ENCODE results near the gene PROB1. TPM values are rescaled to one million over a fixed set of nuclear protein-coding genes. Genes with fewer than 3 reads are reported as not detected.
"Not testable (repeated sequence)": the region's sequence is repeated elsewhere in the genome, so short reads cannot be mapped to it uniquely, and the experiment has no call there.

PROB1 gene
- total and polyA plus RNA-seq, 2 of the 8 experiments (the other 6 are each of a cell fraction or from before 2014, with no cell fraction given): 0.89 to 3.1 TPM

- H3K36me3 ChIP-seq (ENCODE audit: control insufficient read depth in 2 of 4, insufficient read depth in 4 of 4, low read length in 3 of 4): peaks cover 0 to 16% (median 0%) of the 10 kb centered on the region in 4 experiments; a peak in 3 of 8 replicates
- H3K4me1 ChIP-seq (replicated peaks in 1 of 4; ENCODE audit: control insufficient read depth in 3 of 4, insufficient read depth in 4 of 4, low read length in 3 of 4); H3K4me3 ChIP-seq (ENCODE audit: extremely low read depth in 1 of 4, insufficient read depth in 2 of 4, low read depth in 3 of 4, low read length in 4 of 4); H2BK15ac ChIP-seq (ENCODE audit: low read length); H3K4ac ChIP-seq (replicated peaks; ENCODE audit: insufficient read length, low read depth, low read length); H4K5ac ChIP-seq (ENCODE audit: insufficient read length, low read depth, low read length); H2BK12ac ChIP-seq (ENCODE audit: low read depth, low read length); H3K27ac ChIP-seq (ENCODE audit: low read depth, low read length); H3K56ac ChIP-seq (replicated peaks; ENCODE audit: insufficient read length, low read depth, low read length); H3K9ac ChIP-seq (replicated peaks in 1 of 4; ENCODE audit: extremely low read depth in 1 of 4, low read depth in 3 of 4, low read length in 3 of 4); H3K14ac ChIP-seq (ENCODE audit: insufficient read length); H2AFZ ChIP-seq (ENCODE audit: low read length); DNase-seq (ENCODE audit: low read depth in 1 of 2, low spot score in 2 of 2); H3K9me3 ChIP-seq (ENCODE audit: insufficient read depth in 2 of 2, low read depth in 1 of 2, low read length in 1 of 2); H2BK20ac ChIP-seq (ENCODE audit: low read length); FAIRE-seq; H3K4me2 ChIP-seq (ENCODE audit: insufficient read depth in 1 of 2, low read depth in 2 of 2, low read length in 2 of 2); H3K23me2 ChIP-seq (ENCODE audit: low read depth, low read length); H3K27me3 ChIP-seq (replicated peaks in 1 of 4; ENCODE audit: control insufficient read depth in 3 of 4, extremely low read depth in 1 of 4, insufficient read depth in 3 of 4, low read length in 3 of 4); H4K8ac ChIP-seq (ENCODE audit: extremely low read depth, insufficient read depth, low read length); H3K18ac ChIP-seq (ENCODE audit: extremely low read depth, low read length); H3K79me1 ChIP-seq (ENCODE audit: low read depth, low read length); H2AK5ac ChIP-seq (ENCODE audit: low read depth, low read length); H2BK5ac ChIP-seq (ENCODE audit: low read depth, low read length); H2BK120ac ChIP-seq (replicated peaks; ENCODE audit: low read depth, low read length); H4K91ac ChIP-seq (replicated peaks; ENCODE audit: insufficient read length, low read length); H3K23ac ChIP-seq (ENCODE audit: insufficient read length): not testable (repeated sequence)
- H4K20me1 ChIP-seq (replicated peaks in 1 of 2; ENCODE audit: control insufficient read depth in 1 of 2, insufficient read depth in 2 of 2, low read length in 2 of 2): peaks cover 15% of the 10 kb centered on the region in 2 experiments
- ChIA-PET POLR2A (ENCODE audit: partially characterized antibody) (interaction anchor here (0.7 to 2.5 kb wide), 8 partner anchors 8 to 53 kb away, joined by 3 to 20 read pairs (median 4); partner anchors contain the start of gene MATR3), CTCF (ENCODE audit: partially characterized antibody) (interaction anchor here (0.6 to 1.1 kb wide), 2 partner anchors 24 to 556 kb away, joined by 3 read pairs; no protein-coding TSS in a partner anchor)
- WGBS, 2 experiments (ENCODE audit: extremely low coverage in 1 of 2, insufficient coverage in 1 of 2, insufficient read length in 1 of 2, insufficient replicate concordance in 2 of 2, low coverage in 1 of 2, low lambda C conversion rate in 2 of 2, missing lambda C conversion rate in 1 of 2): 96% methylated on average over 7 of the region's 8 CpGs; no CpG with 5 or more reads in 1 of the 2 experiments
- H3K79me2 ChIP-seq (ENCODE audit: control insufficient read depth in 1 of 2, insufficient read depth in 2 of 2, low read length in 2 of 2): peaks cover 39 to 82% of the 10 kb centered on the region in 2 experiments
These were observed 49.5 kb downstream of the PROB1 start for GRCh38 chr5:139345442-139345841.
